Uterus (tissue), 2 donors: Measurements from ENCODE around the gene RALA.

ENCODE experiments used
- CTCF ChIP-seq, 4 experiments: fragments of 200-600 bp in 2 of 4; fragments of 450-650 bp in 2 of 4; sonication (generic) in 2 of 4; IDR thresholded peaks; one replicate each; pipeline ENCODE4 v1.5.1; 2016 to 2019; ENCODE audit warnings: antibody characterized with exemption in 4 of 4, mild to moderate bottlenecking in 2 of 4, moderate library complexity in 1 of 4
- POLR2A ChIP-seq, 2 donors: fragments of 450-650 bp; IDR thresholded peaks; one replicate each; pipeline ENCODE4 v1.6.1; 2016; ENCODE audit warnings: antibody characterized with exemption in 2 of 2, mild to moderate bottlenecking in 1 of 2, moderate library complexity in 1 of 2

GRCh38 chr7:39633563-39634477, 10.4 kb downstream of the RALA start:
- no peak for TF ChIP-seq CTCF (IDR thresholded peaks at IDR 0.05)
- TF ChIP-seq POLR2A (IDR thresholded peaks at IDR 0.05): no peak
